ENCODE measurements around the gene STPG3. TPM values are rescaled to one million over a fixed set of nuclear protein-coding genes. Genes with fewer than 3 reads are reported as not detected.
A peak's percentile ranks its signal among the peaks of the same experiment; 100 is the strongest.

The STPG3 gene
- total and polyA plus RNA-seq, 2 of the 4 experiments (the other 2 are of a cell fraction), result not detected

DNA sequence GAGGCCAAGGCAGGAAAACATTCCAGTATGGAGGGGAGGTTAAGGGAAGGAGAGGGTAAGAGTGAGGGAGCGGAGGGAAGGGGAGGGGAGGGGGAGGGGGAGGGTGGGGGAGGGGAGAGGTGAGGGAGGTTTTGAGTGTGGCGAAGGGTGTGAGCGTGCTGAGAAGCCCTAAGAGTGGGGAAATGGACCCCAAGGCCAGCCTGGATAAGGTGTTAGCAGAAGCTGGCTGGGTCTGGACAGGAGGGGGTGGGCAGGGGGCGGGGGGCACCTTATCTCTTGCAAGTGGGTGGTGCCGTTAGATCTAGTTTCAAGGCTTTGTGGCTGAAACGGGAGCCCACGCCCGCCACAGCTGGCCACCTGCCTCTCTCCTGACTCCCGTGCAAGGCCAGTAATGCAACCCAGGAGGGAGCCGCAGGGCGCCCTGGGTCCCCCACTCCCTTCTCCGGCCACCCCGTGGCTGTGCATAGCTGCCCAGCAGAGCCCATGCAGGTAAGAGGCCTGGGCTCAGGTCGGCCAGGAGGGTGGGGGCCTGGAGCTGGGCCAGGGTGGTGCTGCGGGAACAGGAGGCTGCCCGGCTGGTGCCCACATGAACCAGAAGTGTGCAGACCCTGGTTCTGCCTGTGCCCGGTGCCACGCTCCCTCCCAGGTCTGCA is 23.1 kb upstream of the STPG3 start:
- no peaks in the 10 kb centered on the region for H3K79me1 ChIP-seq (ENCODE audit: low read depth in 1 of 2, low read length in 2 of 2)
- no peak overlapping the region for H2BK20ac ChIP-seq (ENCODE audit: low read depth, low read length)
- H3K14ac ChIP-seq (replicated peaks; ENCODE audit: low read depth, low read length), result no peak overlapping the region
- H2BK15ac ChIP-seq (ENCODE audit: low read depth, low read length), result no peak overlapping the region
- in situ Hi-C loops (cut with MboI; ENCODE audit: low sequenced_read_pairs), result loop anchor here (5.0 kb wide), 1 partner anchor 106 kb away; no protein-coding TSS in a partner anchor
- DNase-seq (no peak), ATAC-seq (ENCODE audit: low read depth) (no peak)
- H3K4me1 ChIP-seq (ENCODE audit: control insufficient read depth, insufficient read depth, low read length), result peaks cover 6% of the 10 kb centered on the region
- H4K91ac ChIP-seq (ENCODE audit: insufficient read depth, low read depth, low read length), result no peak overlapping the region
- H4K8ac ChIP-seq (ENCODE audit: low read depth in 2 of 2, low read length in 2 of 2), result no peak overlapping the region
- no peak overlapping the region for H3K56ac ChIP-seq (ENCODE audit: extremely low read depth, insufficient read depth, low read length)
- no peak overlapping the region for H3K27ac ChIP-seq (ENCODE audit: insufficient read depth, low read length)
- H2AK9ac ChIP-seq (replicated peaks; ENCODE audit: low read depth, low read length, poor library complexity), result peak overlapping the region; percentile 82
- no peaks in the 10 kb centered on the region for H3K9me1 ChIP-seq (ENCODE audit: insufficient read depth, low read length)
- intact Hi-C loops (cut with micrococcal nuclease), result loop anchor here (1.0 to 2.0 kb wide), 2 partner anchors 110 to 181 kb away; partner anchors contain the start of gene NPDC1
- dilution Hi-C loops (cut with HindIII; ENCODE audit: low sequenced_read_pairs, unreplicated experiment), result no loop called here
- no peak overlapping the region for H3K4ac ChIP-seq (ENCODE audit: low read depth, low read length)
- H3K27me3 ChIP-seq (ENCODE audit: control insufficient read depth, insufficient read depth, low read length), result peaks cover 1% of the 10 kb centered on the region; the same call in 1 of the 2 replicates
- H2BK120ac ChIP-seq (ENCODE audit: low read depth, low read length), result no peak overlapping the region
- H3K9me3 ChIP-seq (ENCODE audit: control insufficient read depth, insufficient read depth, low read length), result no peaks in the 10 kb centered on the region
- TF ChIP-seq CEBPB (IDR thresholded peaks at IDR 0.05; ENCODE audit: low read depth, low read length) (no peak), SMC3 (IDR thresholded peaks at IDR 0.05; ENCODE audit: low read depth, low read length) (no peak), POLR2A (IDR thresholded peaks at IDR 0.05; ENCODE audit: low read depth, low read length) (no peak), BHLHE40 (IDR thresholded peaks at IDR 0.05; ENCODE audit: low read depth, low read length) (no peak)
- CTCF ChIA-PET, result interaction anchor here (1.2 kb wide), 1 partner anchor 9 kb away, joined by 6 read pairs; no protein-coding TSS in a partner anchor
- peak overlapping the region; percentile 85 for H2AFZ ChIP-seq (replicated peaks; ENCODE audit: low read length, poor library complexity)
- H4K20me1 ChIP-seq (ENCODE audit: insufficient read depth, low read length), result no peaks in the 10 kb centered on the region
- no peak overlapping the region for H4K5ac ChIP-seq (ENCODE audit: low read depth, low read length)
- 31% methylated on average over 10 of the region's 18 CpGs; no CpG with 5 or more reads in 1 of the 2 experiments for WGBS, 2 experiments (ENCODE audit: extremely low coverage in 2 of 2, insufficient read length in 1 of 2)
- no TSS peak for BruUV-seq (replicated peaks)
- H3K36me3 ChIP-seq (ENCODE audit: control insufficient read depth, insufficient read depth, low read length), result no peaks in the 10 kb centered on the region
- H3K9ac ChIP-seq (ENCODE audit: low read depth, low read length), result no peak overlapping the region
- H2BK5ac ChIP-seq (ENCODE audit: low read depth, low read length, poor library complexity, severe bottlenecking), result no peak overlapping the region
- no peak overlapping the region for H3K23ac ChIP-seq (ENCODE audit: low read depth, low read length)
- H2AK5ac ChIP-seq (ENCODE audit: low read depth, low read length), result no peak overlapping the region
- no peak overlapping the region for H3K18ac ChIP-seq (ENCODE audit: low read depth, low read length)
- H3K4me3 ChIP-seq (ENCODE audit: insufficient read depth, low read depth, low read length), result no peak overlapping the region
- POLR2A ChIA-PET (ENCODE audit: unreplicated experiment), result no interaction called here
- no peak overlapping the region for H3K4me2 ChIP-seq (ENCODE audit: low read depth, low read length)

Measured in IMR-90 (cell line).